Measurements from ENCODE around the gene SPTBN4. TPM values are rescaled to one million over a fixed set of nuclear protein-coding genes. Genes with fewer than 3 reads are reported as not detected.
A peak's percentile ranks its signal among the peaks of the same experiment; 100 is the strongest.

SPTBN4 gene
- total RNA-seq, 1 donor from 2014 or later, result 161 TPM

DNA sequence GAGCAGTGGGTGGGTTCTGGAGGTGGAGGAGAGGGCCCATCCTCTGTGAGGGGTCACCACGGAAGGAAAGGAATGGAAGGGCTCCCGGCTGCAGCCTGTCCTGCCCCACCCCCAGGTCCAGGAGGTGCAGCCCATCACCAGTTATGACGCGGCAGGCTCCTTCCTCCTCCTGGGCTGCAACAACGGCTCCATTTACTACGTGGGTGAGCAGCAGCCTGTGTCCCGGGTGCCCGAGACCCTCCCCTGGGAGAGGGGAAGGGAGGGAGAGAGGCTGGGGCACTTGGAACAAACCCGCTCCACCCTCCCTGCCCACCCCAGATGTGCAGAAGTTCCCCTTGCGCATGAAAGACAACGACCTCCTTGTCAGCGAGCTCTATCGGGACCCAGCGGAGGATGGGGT is 116.5 kb downstream of the SPTBN4 start:
- no peaks in the 10 kb centered on the region for H3K4me1 Mint-ChIP-seq (ENCODE audit: low read depth, unreplicated experiment)
- no peak overlapping the region for H3K27ac Mint-ChIP-seq (ENCODE audit: unreplicated experiment)
- peaks cover 6% of the 10 kb centered on the region for H3K27me3 Mint-ChIP-seq (ENCODE audit: unreplicated experiment)
- peaks cover 24% of the 10 kb centered on the region for H3K36me3 Mint-ChIP-seq (ENCODE audit: unreplicated experiment)
- no peak for DNase-seq
- TF ChIP-seq, protein P1, sequence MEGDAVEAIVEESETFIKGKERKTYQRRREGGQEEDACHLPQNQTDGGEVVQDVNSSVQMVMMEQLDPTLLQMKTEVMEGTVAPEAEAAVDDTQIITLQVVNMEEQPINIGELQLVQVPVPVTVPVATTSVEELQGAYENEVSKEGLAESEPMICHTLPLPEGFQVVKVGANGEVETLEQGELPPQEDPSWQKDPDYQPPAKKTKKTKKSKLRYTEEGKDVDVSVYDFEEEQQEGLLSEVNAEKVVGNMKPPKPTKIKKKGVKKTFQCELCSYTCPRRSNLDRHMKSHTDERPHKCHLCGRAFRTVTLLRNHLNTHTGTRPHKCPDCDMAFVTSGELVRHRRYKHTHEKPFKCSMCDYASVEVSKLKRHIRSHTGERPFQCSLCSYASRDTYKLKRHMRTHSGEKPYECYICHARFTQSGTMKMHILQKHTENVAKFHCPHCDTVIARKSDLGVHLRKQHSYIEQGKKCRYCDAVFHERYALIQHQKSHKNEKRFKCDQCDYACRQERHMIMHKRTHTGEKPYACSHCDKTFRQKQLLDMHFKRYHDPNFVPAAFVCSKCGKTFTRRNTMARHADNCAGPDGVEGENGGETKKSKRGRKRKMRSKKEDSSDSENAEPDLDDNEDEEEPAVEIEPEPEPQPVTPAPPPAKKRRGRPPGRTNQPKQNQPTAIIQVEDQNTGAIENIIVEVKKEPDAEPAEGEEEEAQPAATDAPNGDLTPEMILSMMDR (IDR thresholded peaks at IDR 0.05; ENCODE audit: partially characterized antibody, unreplicated experiment), result no peak
- H3K4me3 Mint-ChIP-seq (ENCODE audit: unreplicated experiment), result no peak overlapping the region
- H3K9me3 Mint-ChIP-seq (ENCODE audit: unreplicated experiment), result peaks cover 14% of the 10 kb centered on the region

DNA sequence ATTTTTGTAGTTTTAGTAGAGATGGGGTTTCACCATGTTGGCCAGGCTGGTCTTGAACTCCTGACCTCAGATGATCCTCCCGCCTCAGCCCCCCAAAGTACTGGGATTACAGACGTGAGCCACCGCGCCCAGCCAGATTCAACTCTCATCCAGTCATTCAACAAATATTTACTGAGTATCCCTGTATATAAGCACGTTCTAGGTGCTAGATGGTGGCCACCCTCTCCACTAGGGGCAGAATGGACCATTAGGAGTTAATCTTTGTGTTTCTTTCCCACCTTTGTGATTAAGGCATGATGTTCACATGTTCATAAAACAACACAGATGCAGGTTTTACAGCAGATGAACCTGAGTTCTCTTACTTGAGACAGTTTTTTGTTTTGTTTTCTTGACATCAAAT is 117.2 kb downstream of the SPTBN4 start:
- Mint-ChIP-seq H3K27ac (ENCODE audit: unreplicated experiment) (no peak overlapping the region), H3K36me3 (ENCODE audit: unreplicated experiment) (peaks cover 24% of the 10 kb centered on the region), H3K27me3 (ENCODE audit: unreplicated experiment) (peaks cover 6% of the 10 kb centered on the region), H3K4me3 (ENCODE audit: unreplicated experiment) (no peak overlapping the region), H3K9me3 (ENCODE audit: unreplicated experiment) (peaks cover 12% of the 10 kb centered on the region), H3K4me1 (ENCODE audit: low read depth, unreplicated experiment) (no peaks in the 10 kb centered on the region)
- no peak for DNase-seq
- TF ChIP-seq, protein P1 (IDR thresholded peaks at IDR 0.05; ENCODE audit: partially characterized antibody, unreplicated experiment), result peak; percentile 26

DNA sequence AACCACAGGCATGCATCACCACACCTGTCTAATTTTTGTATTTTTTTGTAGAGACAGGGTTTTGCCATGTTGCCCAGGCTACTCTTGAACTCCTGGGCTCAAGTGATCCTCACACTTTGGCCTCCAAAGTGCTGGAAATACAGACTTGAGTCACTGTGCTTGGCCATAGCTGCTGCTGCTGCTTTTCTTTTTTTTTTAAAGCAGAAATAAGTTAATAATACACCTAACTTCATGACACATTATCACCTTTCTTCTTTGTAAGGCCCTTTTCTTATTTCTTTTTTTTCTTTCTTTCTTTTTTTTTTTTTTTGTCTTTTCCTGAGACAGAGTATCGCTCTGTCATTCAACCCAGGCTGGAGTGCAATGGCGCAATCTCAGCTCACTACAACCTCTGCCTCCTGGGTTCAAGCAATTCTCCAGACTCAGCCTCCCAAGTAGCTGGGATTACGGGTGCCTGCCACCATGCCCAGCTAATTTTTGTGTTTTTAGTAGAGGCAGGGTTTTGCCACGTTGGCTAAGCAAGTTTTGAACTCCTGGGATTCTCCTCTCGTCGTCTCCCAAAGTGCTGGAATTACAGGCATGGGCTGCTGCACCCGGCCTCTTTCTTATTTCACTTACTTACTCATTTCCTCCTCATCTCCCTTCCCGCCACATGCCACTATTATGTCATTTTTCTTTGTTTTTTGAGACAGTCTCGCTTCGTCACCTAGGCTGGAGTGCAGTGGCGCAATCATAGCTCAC is 118.6 kb downstream of the SPTBN4 start:
- Mint-ChIP-seq H3K27me3 (ENCODE audit: unreplicated experiment) (peaks cover 8% of the 10 kb centered on the region), H3K9me3 (ENCODE audit: unreplicated experiment) (peaks cover 13% of the 10 kb centered on the region), H3K36me3 (ENCODE audit: unreplicated experiment) (peaks cover 24% of the 10 kb centered on the region), H3K27ac (ENCODE audit: unreplicated experiment) (no peak overlapping the region), H3K4me3 (ENCODE audit: unreplicated experiment) (no peak overlapping the region), H3K4me1 (ENCODE audit: low read depth, unreplicated experiment) (no peaks in the 10 kb centered on the region)
- TF ChIP-seq, protein P1 (IDR thresholded peaks at IDR 0.05; ENCODE audit: partially characterized antibody, unreplicated experiment), result no peak
- DNase-seq, result no peak

DNA sequence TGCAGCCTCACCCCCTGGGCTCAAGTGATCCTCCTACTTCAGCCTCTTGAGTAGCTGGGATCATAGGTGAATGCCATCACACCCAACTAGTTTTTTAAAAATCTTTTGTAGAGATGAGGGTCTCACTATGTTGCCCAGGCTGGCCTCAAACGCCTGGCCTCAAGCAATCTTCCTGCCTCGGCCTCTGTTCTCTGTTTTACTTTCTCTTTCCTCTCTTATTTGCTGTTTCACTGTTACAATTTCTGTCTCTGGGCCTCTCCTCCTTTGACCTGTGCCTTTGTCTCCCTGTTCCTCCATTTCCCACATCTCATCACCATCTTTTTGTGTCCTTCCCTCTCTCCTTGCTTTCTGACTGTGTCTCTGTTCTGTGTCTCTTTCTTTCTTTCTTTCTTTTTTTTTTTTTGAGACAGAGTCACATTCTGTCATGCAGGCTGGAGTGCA is 119.2 kb downstream of the SPTBN4 start:
- DNase-seq, result no peak
- Mint-ChIP-seq H3K9me3 (ENCODE audit: unreplicated experiment) (peaks cover 13% of the 10 kb centered on the region), H3K36me3 (ENCODE audit: unreplicated experiment) (peaks cover 21% of the 10 kb centered on the region), H3K27me3 (ENCODE audit: unreplicated experiment) (peaks cover 6% of the 10 kb centered on the region), H3K4me1 (ENCODE audit: low read depth, unreplicated experiment) (no peaks in the 10 kb centered on the region), H3K4me3 (ENCODE audit: unreplicated experiment) (no peak overlapping the region), H3K27ac (ENCODE audit: unreplicated experiment) (no peak overlapping the region)
- TF ChIP-seq, protein P1 (IDR thresholded peaks at IDR 0.05; ENCODE audit: partially characterized antibody, unreplicated experiment), result no peak

DNA sequence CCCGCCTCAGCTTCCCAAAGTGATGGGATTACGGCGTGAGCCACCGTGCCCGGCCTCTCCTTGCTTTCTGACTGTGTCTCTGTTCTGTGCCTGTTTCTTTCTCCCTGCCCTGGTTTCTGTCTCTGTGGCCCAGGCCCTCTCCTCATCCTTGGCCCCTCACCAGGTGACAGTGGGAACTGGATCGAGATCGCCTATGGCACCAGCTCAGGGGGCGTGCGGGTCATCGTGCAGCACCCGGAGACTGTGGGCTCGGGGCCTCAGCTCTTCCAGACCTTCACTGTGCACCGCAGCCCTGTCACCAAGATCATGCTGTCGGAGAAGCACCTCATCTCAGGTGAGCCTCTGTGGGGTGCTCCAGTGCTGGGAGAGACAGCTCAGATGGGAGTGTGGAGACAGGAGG is 119.8 kb downstream of the SPTBN4 start:
- Mint-ChIP-seq H3K27ac (ENCODE audit: unreplicated experiment) (no peak overlapping the region), H3K4me3 (ENCODE audit: unreplicated experiment) (peak overlapping the region; percentile 42), H3K36me3 (ENCODE audit: unreplicated experiment) (peaks cover 19% of the 10 kb centered on the region), H3K4me1 (ENCODE audit: low read depth, unreplicated experiment) (no peaks in the 10 kb centered on the region), H3K9me3 (ENCODE audit: unreplicated experiment) (peaks cover 13% of the 10 kb centered on the region), H3K27me3 (ENCODE audit: unreplicated experiment) (peaks cover 5% of the 10 kb centered on the region)
- no peak for DNase-seq
- TF ChIP-seq, protein P1 (IDR thresholded peaks at IDR 0.05; ENCODE audit: partially characterized antibody, unreplicated experiment), result no peak
